HepG2 (cell line): ENCODE results near the gene CDK12. TPM values are rescaled to one million over a fixed set of nuclear protein-coding genes. Genes with fewer than 3 reads are reported as not detected.

ENCODE experiments used
- ETV5 ChIP-seq: IDR thresholded peaks from 2 replicates; pipeline ENCODE4 v1.6.1; 2018; ENCODE audit warnings: missing biosample characterization, missing genetic modification reagents, inconsistent platforms, borderline replicate concordance
- ONECUT2 ChIP-seq: sonication (generic); formaldehyde crosslinking; IDR thresholded peaks from 2 replicates; pipeline ENCODE4 v1.4.0; 2020; ENCODE audit warnings: missing genetic modification reagents
- RFX1 ChIP-seq: fragments of 450-650 bp; IDR thresholded peaks from 2 replicates; pipeline ENCODE4 v1.6.1; 2017
- SRSF9 ChIP-seq: fragments of 200-400 bp; formaldehyde crosslinking; IDR thresholded peaks from 2 replicates; pipeline ENCODE4 v1.6.1; 2018; ENCODE audit warnings: borderline replicate concordance, mild to moderate bottlenecking, low read depth, low read length; ENCODE audit not compliant: insufficient read depth, poor library complexity, severe bottlenecking
- ZNF143 ChIP-seq: sonication (generic); formaldehyde crosslinking; IDR thresholded peaks from 2 replicates; pipeline ENCODE4 v1.4.0; 2020; ENCODE audit warnings: missing genetic modification reagents
- ZNF263 ChIP-seq: sonication (generic); formaldehyde crosslinking; IDR thresholded peaks from 2 replicates; pipeline ENCODE4 v1.4.0; 2020; ENCODE audit warnings: missing genetic modification reagents
- polyA plus RNA-seq, 8 experiments: library from polyadenylated mRNA; depleted of rRNA in 3 of 8; stranded (reverse) in 7 of 8; unstranded in 1 of 8; fragments of >200 nt; fragmentation: Illumina TruSeq in 4 of 8; extraction: Trizol in 4 of 8; gene quantifications; 2 replicates each; pipeline versions ENCODE4 v1.2.1 to v1.2.3, GENCODE V29; 2011 to 2016; ENCODE audit warnings: low read depth in 4 of 8, missing spikeins in 1 of 8, mixed read lengths in 1 of 8; ENCODE audit not compliant: insufficient read depth in 1 of 8
- total RNA-seq, 5 experiments: library from RNA; depleted of rRNA; stranded (reverse); fragments of >200 nt; fragmentation: Illumina TruSeq; extraction: Trizol; gene quantifications; 2 replicates each; pipeline ENCODE4 v1.2.3, GENCODE V29; 2016; ENCODE audit warnings: low read depth in 1 of 5
- TF ChIP-seq, protein P1 (sequence below): IDR thresholded peaks from 2 replicates; pipeline ENCODE4 v1.6.1; 2016; ENCODE audit warnings: missing compliant biosample characterization, missing genetic modification reagents, borderline replicate concordance
- TF ChIP-seq, protein P2 (sequence below): sonication (generic); formaldehyde crosslinking; IDR thresholded peaks from 2 replicates; pipeline ENCODE4 v1.4.0; 2020; ENCODE audit warnings: mild to moderate bottlenecking, missing genetic modification reagents, borderline replicate concordance
- TF ChIP-seq, protein P3 (sequence below): sonication (generic); formaldehyde crosslinking; IDR thresholded peaks from 2 replicates; pipeline ENCODE4 v1.4.0; 2020; ENCODE audit warnings: missing genetic modification reagents, borderline replicate concordance
- TF ChIP-seq, protein P4 (sequence below): sonication (generic); formaldehyde crosslinking; IDR thresholded peaks from one replicate; pipeline ENCODE4 v1.5.1; 2020; ENCODE audit warnings: mild to moderate bottlenecking, missing genetic modification reagents; ENCODE audit errors: not compliant biosample characterization

The CDK12 gene
- total and polyA plus RNA-seq, 2 of the 13 experiments (the other 11 are each of a cell fraction or from before 2014, with no cell fraction given): 24.0 to 88.6 TPM

DNA sequence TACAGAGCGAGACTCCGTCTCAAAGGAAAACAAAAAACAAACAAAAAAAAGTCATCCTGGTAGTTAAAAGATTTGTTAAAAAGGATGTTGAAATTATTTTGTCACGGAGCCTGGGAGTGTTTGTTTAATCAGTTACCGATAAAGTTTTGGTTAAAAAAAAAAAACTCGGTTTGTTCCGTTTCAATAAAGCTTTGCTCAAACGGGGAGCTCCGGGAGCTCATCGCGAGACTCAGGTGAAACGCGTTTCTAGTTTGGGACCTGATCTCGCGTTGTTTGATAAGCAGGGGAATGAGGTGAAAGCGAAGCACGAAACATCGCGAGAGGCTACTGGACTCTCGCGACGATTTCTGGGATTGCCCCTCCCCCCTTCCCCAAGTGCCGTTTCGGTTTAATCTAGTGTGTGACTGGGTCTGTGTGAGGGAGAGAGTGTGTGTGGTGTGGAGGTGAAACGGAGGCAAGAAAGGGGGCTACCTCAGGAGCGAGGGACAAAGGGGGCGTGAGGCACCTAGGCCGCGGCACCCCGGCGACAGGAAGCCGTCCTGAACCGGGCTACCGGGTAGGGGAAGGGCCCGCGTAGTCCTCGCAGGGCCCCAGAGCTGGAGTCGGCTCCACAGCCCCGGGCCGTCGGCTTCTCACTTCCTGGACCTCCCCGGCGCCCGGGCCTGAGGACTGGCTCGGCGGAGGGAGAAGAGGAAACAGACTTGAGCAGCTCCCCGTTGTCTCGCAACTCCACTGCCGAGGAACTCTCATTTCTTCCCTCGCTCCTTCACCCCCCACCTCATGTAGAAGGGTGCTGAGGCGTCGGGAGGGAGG is at the start of gene CDK12 (continued):
- TF ChIP-seq ETV5 (CRISPR knock-in tag): peak; percentile 66; the same call in 1 of the 2 replicates
- TF ChIP-seq, protein P1, sequence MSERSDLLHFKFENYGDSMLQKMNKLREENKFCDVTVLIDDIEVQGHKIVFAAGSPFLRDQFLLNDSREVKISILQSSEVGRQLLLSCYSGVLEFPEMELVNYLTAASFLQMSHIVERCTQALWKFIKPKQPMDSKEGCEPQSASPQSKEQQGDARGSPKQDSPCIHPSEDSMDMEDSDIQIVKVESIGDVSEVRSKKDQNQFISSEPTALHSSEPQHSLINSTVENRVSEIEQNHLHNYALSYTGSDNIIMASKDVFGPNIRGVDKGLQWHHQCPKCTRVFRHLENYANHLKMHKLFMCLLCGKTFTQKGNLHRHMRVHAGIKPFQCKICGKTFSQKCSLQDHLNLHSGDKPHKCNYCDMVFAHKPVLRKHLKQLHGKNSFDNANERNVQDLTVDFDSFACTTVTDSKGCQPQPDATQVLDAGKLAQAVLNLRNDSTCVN (CRISPR knock-in tag): peak; percentile 84; the same call in 1 of the 2 replicates
- TF ChIP-seq, protein P2, sequence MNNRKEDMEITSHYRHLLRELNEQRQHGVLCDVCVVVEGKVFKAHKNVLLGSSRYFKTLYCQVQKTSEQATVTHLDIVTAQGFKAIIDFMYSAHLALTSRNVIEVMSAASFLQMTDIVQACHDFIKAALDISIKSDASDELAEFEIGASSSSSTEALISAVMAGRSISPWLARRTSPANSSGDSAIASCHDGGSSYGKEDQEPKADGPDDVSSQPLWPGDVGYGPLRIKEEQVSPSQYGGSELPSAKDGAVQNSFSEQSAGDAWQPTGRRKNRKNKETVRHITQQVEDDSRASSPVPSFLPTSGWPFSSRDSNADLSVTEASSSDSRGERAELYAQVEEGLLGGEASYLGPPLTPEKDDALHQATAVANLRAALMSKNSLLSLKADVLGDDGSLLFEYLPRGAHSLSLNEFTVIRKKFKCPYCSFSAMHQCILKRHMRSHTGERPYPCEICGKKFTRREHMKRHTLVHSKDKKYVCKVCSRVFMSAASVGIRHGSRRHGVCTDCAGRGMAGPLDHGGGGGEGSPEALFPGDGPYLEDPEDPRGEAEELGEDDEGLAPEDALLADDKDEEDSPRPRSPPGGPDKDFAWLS (CRISPR knock-in tag): no peak
- no peak for TF ChIP-seq SRSF9
- peak; percentile 81 for TF ChIP-seq ZNF143
- TF ChIP-seq ZNF263: peak; percentile 62
- TF ChIP-seq, protein P3, sequence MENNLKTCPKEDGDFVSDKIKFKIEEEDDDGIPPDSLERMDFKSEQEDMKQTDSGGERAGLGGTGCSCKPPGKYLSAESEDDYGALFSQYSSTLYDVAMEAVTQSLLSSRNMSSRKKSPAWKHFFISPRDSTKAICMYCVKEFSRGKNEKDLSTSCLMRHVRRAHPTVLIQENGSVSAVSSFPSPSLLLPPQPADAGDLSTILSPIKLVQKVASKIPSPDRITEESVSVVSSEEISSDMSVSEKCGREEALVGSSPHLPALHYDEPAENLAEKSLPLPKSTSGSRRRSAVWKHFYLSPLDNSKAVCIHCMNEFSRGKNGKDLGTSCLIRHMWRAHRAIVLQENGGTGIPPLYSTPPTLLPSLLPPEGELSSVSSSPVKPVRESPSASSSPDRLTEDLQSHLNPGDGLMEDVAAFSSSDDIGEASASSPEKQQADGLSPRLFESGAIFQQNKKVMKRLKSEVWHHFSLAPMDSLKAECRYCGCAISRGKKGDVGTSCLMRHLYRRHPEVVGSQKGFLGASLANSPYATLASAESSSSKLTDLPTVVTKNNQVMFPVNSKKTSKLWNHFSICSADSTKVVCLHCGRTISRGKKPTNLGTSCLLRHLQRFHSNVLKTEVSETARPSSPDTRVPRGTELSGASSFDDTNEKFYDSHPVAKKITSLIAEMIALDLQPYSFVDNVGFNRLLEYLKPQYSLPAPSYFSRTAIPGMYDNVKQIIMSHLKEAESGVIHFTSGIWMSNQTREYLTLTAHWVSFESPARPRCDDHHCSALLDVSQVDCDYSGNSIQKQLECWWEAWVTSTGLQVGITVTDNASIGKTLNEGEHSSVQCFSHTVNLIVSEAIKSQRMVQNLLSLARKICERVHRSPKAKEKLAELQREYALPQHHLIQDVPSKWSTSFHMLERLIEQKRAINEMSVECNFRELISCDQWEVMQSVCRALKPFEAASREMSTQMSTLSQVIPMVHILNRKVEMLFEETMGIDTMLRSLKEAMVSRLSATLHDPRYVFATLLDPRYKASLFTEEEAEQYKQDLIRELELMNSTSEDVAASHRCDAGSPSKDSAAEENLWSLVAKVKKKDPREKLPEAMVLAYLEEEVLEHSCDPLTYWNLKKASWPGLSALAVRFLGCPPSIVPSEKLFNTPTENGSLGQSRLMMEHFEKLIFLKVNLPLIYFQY (CRISPR knock-in tag): no peak; the same call in 1 of the 2 replicates
- TF ChIP-seq, protein P4, sequence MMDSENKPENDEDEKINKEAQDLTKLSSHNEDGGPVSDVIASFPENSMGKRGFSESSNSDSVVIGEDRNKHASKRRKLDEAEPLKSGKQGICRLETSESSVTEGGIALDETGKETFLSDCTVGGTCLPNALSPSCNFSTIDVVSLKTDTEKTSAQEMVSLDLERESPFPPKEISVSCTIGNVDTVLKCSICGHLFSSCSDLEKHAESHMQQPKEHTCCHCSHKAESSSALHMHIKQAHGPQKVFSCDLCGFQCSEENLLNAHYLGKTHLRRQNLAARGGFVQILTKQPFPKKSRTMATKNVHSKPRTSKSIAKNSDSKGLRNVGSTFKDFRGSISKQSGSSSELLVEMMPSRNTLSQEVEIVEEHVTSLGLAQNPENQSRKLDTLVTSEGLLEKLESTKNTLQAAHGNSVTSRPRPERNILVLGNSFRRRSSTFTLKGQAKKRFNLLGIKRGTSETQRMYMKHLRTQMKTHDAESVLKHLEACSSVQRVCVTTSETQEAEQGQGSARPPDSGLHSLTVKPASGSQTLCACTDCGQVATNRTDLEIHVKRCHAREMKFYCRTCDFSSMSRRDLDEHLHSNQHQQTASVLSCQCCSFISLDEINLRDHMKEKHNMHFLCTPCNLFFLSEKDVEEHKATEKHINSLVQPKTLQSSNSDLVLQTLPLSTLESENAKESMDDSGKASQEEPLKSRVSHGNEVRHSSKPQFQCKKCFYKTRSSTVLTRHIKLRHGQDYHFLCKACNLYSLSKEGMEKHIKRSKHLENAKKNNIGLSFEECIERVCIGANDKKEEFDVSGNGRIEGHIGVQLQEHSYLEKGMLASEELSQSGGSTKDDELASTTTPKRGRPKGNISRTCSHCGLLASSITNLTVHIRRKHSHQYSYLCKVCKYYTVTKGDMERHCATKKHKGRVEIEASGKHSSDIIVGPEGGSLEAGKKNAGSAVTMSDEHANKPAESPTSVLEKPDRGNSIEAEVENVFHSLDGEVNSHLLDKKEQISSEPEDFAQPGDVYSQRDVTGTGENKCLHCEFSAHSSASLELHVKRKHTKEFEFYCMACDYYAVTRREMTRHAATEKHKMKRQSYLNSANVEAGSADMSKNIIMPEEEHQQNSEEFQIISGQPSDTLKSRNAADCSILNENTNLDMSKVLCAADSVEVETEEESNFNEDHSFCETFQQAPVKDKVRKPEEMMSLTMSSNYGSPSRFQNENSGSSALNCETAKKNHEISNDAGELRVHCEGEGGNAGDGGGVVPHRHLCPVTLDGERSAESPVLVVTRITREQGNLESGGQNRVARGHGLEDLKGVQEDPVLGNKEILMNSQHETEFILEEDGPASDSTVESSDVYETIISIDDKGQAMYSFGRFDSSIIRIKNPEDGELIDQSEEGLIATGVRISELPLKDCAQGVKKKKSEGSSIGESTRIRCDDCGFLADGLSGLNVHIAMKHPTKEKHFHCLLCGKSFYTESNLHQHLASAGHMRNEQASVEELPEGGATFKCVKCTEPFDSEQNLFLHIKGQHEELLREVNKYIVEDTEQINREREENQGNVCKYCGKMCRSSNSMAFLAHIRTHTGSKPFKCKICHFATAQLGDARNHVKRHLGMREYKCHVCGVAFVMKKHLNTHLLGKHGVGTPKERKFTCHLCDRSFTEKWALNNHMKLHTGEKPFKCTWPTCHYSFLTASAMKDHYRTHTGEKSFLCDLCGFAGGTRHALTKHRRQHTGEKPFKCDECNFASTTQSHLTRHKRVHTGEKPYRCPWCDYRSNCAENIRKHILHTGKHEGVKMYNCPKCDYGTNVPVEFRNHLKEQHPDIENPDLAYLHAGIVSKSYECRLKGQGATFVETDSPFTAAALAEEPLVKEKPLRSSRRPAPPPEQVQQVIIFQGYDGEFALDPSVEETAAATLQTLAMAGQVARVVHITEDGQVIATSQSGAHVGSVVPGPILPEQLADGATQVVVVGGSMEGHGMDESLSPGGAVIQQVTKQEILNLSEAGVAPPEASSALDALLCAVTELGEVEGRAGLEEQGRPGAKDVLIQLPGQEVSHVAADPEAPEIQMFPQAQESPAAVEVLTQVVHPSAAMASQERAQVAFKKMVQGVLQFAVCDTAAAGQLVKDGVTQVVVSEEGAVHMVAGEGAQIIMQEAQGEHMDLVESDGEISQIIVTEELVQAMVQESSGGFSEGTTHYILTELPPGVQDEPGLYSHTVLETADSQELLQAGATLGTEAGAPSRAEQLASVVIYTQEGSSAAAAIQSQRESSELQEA (CRISPR knock-in tag): no peak
- TF ChIP-seq ONECUT2 (CRISPR knock-in tag): 0 out of 2 replicates have a peak, but pooled peaks have one; percentile 18
- TF ChIP-seq RFX1: no peak
